Memory B cell (primary cell): ENCODE results near the gene FAM50B.

Source experiments
- ATAC-seq: fragments of 150-1000 bp; cut with Tn5 transposase; 2 replicates; pipeline ENCODE4 v1.10.0; 2021; ENCODE audit warnings: low read depth, mild to moderate bottlenecking, moderate library complexity
- DNase-seq, 2 donors: peaks; one replicate each; pipeline ENCODE4 v3.0.0; 2022; ENCODE audit warnings: low spot score in 2 of 2
- H3K27ac Mint-ChIP-seq: one replicate; pipeline ENCODE4 v1.8.0; 2022; ENCODE audit warnings: mild to moderate bottlenecking, moderate library complexity, mixed read lengths
- H3K27me3 Mint-ChIP-seq: one replicate; pipeline ENCODE4 v1.8.0; 2022; ENCODE audit warnings: mixed read lengths
- H3K36me3 Mint-ChIP-seq: one replicate; pipeline ENCODE4 v1.8.0; 2022; ENCODE audit warnings: mild to moderate bottlenecking, mixed read lengths
- H3K4me1 Mint-ChIP-seq: one replicate; pipeline ENCODE4 v1.8.0; 2022; ENCODE audit warnings: mixed read lengths
- H3K4me3 Mint-ChIP-seq: one replicate; pipeline ENCODE4 v1.8.0; 2022; ENCODE audit warnings: mild to moderate bottlenecking, moderate library complexity, mixed read lengths
- H3K9me3 Mint-ChIP-seq: one replicate; pipeline ENCODE4 v1.8.0; 2022; ENCODE audit warnings: mixed read lengths

Gene FAM50B, protein sequence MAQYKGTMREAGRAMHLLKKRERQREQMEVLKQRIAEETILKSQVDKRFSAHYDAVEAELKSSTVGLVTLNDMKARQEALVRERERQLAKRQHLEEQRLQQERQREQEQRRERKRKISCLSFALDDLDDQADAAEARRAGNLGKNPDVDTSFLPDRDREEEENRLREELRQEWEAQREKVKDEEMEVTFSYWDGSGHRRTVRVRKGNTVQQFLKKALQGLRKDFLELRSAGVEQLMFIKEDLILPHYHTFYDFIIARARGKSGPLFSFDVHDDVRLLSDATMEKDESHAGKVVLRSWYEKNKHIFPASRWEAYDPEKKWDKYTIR

DNA sequence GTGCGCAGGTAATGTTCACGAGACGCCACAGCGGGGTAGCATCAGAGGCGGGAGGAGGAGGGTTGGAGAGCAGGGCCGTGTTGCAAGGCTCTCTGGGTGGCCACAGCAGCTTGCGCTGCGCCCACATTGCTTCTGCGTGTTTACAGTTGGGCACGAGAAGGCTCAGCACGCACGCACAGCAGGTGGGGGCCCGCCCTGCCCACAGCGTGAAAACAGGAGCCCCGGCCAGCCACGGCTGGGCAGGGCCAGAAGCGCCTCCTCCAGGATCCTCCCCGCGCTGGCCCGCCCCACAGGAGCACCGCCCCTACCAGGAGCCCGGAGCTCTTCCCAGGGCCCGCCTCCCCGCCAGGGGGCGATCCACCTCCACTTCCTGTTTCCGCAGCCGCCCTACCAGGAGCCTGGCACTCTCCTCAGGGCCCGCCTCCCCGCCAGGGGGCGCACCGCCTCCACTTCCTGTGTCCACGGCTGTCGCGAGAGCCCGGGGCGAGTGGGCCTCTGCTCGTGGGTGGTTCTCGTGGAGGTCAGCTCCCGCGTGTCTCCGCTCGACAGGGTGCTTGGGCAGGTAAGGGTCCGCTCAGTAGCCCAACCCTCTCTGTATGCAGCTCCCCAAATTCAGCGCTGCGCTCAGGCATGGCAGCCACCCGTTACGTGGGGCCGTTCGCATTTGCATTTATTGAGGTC is at the start of gene FAM50B:
FAM50B (plus strand) TSS at position 449 of the 681 bp plus-strand sequence. CDS start 439 bp downstream, outside the sequence.
- Mint-ChIP-seq H3K27me3 (no peaks in the 10 kb centered on the region), H3K36me3 (peaks cover 2% of the 10 kb centered on the region), H3K4me3 (peak within 1 kb of the TSS; percentile 85), H3K27ac (peak within 1 kb of the TSS; percentile 56), H3K4me1 (peaks cover 21% of the 10 kb centered on the region), H3K9me3 (no peaks in the 10 kb centered on the region)
- DNase-seq (peak; percentile 85 to 91), ATAC-seq (peak; percentile 94)

DNA sequence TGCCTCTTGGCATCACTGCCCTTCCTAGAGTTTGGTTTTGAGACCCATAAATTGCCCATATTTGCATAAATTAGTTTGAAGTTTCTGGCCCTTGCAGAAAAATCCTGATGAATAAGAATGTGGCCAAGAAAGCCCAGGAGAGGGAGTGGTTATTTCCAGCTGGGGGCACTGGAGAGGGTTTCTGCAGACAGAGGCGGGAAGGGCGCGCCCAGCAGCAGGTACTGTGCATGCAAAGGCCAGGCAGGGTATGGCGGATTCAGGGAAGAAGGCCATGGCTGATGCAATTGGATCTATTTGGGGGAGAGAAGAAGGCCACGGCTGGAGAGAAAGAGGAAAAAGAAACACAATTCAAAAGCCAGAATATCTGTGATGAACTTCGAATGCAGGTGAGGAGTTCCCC is 49.5 kb upstream of the FAM50B start:
- peaks cover 1% of the 10 kb centered on the region for H3K36me3 Mint-ChIP-seq
- H3K4me1 Mint-ChIP-seq = peaks cover 28% of the 10 kb centered on the region
- H3K9me3 Mint-ChIP-seq = no peaks in the 10 kb centered on the region
- H3K27ac Mint-ChIP-seq = no peak overlapping the region
- no peaks in the 10 kb centered on the region for H3K27me3 Mint-ChIP-seq
- no peak overlapping the region for H3K4me3 Mint-ChIP-seq
- DNase-seq (no peak), ATAC-seq (no peak)

DNA sequence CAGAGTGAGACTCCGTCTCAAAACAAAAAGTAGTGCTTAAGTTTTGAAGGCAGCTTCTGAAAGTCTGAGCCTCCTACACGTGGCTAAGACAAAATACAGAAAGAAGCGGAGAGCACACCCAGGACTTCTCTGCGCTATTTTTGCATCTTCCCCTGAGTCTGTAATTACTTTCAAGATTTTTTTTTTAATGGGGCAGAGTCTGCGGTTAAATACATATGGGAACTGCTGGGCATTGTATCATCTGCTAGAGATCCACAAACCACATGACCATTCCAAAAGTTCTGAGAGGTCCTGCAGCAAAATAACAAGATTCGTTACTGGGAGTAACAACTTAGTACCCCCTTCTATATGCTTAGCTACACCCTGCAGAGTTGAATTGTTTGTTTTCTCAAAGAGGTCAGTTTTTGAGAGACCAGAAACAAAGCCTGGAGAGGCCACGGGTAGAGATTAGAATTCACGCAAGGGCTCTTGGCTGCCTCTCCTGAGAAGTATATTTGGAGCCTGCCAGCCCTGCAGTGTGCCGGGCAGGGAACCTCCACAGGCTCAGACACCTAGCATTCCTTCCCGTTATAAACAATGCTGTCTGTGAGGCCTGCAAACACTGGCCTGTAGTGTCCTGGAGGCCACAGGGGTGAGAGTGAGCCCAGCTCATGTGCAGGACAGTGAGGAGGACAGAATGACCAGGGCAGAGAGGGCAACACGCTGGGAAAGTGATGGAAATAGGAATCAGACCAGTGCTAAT is 48.2 kb upstream of the FAM50B start:
- H3K4me1 Mint-ChIP-seq = peaks cover 28% of the 10 kb centered on the region
- H3K36me3 Mint-ChIP-seq = peaks cover 1% of the 10 kb centered on the region
- H3K27ac Mint-ChIP-seq = peak overlapping the region; percentile 62
- no peaks in the 10 kb centered on the region for H3K9me3 Mint-ChIP-seq
- no peak for ATAC-seq
- DNase-seq = no peak
- no peak overlapping the region for H3K4me3 Mint-ChIP-seq
- no peaks in the 10 kb centered on the region for H3K27me3 Mint-ChIP-seq

DNA sequence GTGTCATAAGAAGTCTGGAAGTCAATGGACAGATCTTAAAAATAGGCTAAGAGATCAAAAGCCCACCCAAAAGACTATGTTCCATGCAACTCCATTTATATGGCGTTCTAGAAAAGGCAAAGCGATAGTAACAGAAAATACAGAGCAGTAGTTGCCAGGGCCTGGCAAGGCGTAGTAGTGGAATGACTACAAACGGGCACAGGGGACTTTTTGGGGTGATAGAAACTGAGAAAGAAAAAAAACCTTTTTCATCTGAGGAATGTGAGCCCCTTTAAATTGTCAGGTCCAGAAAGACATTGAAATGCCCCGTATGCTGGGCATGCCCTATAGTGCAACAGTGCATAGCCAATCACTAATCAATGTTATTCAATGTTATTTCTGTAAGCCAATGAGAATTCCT is 47.2 kb upstream of the FAM50B start:
- H3K27me3 Mint-ChIP-seq = no peaks in the 10 kb centered on the region
- no peak for ATAC-seq
- peaks cover 1% of the 10 kb centered on the region for H3K36me3 Mint-ChIP-seq
- H3K4me1 Mint-ChIP-seq = peaks cover 28% of the 10 kb centered on the region
- no peaks in the 10 kb centered on the region for H3K9me3 Mint-ChIP-seq
- peak overlapping the region; percentile 62 for H3K27ac Mint-ChIP-seq
- H3K4me3 Mint-ChIP-seq = no peak overlapping the region
- no peak for DNase-seq

DNA sequence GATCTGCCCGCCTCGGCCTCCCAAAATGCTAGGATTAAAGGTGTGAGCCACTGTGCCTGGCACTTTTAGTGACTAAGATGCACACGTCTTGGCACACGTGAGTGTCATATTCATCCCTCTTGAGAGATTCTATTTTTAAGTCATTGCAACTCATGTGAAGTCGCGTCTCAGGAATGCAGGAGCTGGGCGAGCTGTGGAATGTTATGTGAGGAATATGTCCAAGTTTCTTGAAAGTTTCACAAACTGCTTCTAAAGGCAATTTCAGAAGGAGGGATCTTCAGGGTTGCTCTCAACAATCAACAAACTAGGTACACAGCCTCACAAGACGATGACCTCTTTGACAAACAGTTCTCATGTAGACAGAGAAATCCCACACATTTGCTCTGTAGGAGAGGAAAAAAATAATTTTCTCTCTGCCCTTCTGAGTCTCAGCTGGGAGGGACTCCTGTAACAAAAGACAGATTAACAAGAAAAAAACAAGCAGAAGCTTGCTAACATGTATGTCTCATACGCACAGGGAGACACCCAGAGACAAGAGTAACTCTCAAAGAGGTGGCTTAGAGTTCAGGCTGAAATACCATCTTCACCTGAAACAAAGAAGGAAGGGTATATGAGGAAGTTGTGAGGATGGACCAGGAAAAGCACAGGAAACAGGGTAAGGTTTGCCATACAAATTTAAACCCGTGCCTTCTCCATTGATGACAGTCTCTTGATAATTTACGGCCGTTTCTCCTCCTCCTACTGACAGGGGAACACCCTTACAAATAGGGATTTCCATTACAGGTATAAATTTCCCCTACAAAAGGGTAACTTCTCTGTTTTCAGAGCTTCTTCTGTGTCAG is 45.3 kb upstream of the FAM50B start:
- H3K9me3 Mint-ChIP-seq = no peaks in the 10 kb centered on the region
- peak overlapping the region; percentile 80 for H3K27ac Mint-ChIP-seq
- peak; percentile 94 for ATAC-seq
- peaks cover 1% of the 10 kb centered on the region for H3K36me3 Mint-ChIP-seq
- peak in 1 of 2 donors; percentile 24 for DNase-seq
- H3K4me1 Mint-ChIP-seq = peaks cover 18% of the 10 kb centered on the region
- no peaks in the 10 kb centered on the region for H3K27me3 Mint-ChIP-seq
- H3K4me3 Mint-ChIP-seq = peak overlapping the region; percentile 45

DNA sequence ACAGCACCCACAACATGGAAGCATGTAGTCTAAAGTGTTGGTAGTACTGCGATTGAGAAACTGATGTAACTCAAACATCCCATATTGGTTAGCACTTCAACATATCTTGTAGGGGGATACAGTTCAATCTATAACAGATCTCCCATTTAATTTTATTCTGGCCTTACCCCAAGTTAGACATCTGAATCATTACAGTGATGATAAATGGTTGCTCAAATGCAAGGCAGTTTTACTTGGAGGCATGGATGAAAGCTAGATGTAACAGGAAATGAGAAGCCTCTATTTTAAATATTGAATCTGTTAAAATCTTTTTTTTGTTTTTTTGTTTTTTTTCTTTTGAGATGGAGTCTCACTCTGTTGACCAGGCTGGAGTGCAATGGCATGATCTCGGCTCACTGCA is 44.2 kb upstream of the FAM50B start:
- H3K4me3 Mint-ChIP-seq = no peak overlapping the region

DNA sequence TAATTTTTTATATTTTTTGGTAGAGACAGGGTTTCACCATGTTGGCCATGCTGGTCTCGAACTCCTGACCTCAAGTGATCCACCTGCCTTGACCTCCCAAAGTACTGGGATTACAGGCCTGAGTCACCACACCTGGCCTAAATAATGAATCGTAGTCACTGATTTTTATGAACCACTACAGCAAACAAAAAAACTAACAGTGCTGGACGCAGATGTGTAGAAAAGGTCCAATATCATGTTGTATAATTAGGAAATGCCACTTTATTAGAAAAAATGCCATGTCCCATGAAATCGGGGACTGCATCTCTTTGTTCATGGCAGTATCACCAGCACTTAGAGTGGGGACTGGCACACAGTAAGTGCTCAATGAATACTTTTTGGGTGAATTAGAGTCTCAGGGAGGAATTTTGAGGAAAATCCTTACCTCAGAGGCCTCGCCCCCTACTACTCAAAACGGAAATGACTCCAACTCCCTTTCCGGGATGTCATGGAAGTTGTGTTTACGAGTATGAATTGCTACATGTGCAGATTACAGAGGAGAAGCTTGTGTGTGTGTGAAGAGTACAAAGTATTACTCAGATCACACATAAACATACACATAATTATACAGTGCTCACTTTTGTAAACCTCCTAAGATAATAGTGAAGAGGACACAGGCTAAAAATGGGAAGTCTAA is 43.6 kb upstream of the FAM50B start:
- DNase-seq (no peak), ATAC-seq (no peak)
- H3K9me3 Mint-ChIP-seq = no peaks in the 10 kb centered on the region
- peaks cover 11% of the 10 kb centered on the region for H3K4me1 Mint-ChIP-seq
- H3K27me3 Mint-ChIP-seq = peaks cover 1% of the 10 kb centered on the region
- H3K4me3 Mint-ChIP-seq = no peak overlapping the region
- no peaks in the 10 kb centered on the region for H3K36me3 Mint-ChIP-seq
- no peak overlapping the region for H3K27ac Mint-ChIP-seq

More for the DNA sequence above, 44.2 kb upstream of the FAM50B start:
- DNase-seq (no peak), ATAC-seq (no peak)
- H3K36me3 Mint-ChIP-seq = no peaks in the 10 kb centered on the region
- peaks cover under 1% of the 10 kb centered on the region for H3K27me3 Mint-ChIP-seq
- H3K4me1 Mint-ChIP-seq = peaks cover 15% of the 10 kb centered on the region
- no peak overlapping the region for H3K27ac Mint-ChIP-seq
- no peaks in the 10 kb centered on the region for H3K9me3 Mint-ChIP-seq

DNA sequence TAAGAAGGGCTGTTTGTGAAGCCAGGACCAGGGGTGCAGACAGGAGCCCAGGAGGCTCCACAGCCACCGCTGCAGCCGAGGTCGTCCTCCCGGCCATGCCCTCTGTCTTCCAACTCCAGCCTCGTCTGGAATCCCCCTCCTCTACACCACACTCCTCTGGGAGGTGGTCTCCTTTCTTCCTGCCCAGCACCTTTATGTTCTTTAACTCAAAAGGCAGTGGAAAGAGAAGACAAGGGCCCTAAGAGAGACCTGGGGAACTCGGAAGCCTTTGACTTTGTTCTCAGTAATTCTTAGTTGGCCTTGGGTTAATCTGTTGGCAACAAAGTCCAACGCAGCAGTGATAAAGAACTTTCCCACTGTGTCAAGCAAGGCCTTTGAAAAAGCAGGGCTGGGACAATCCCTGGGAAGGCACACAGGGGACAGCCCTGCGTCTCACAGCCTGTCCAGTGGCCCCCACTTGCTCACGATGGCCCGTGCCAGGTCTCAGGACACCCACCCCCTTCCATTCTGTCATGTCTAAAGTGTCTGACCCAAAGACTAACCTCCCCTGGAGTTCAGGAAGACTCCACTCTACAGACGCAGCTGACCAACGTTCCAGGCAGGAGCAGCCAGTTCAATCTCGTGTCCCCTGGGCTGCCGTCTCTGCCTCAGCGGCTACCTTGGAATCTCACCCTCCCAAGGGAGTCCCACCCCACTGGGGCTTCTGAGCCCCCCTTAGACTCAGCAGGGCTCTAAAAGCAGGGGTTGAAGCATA is 42.8 kb upstream of the FAM50B start:
- Mint-ChIP-seq H3K9me3 (no peaks in the 10 kb centered on the region), H3K27ac (no peak overlapping the region), H3K4me3 (no peak overlapping the region), H3K36me3 (no peaks in the 10 kb centered on the region), H3K27me3 (peaks cover 1% of the 10 kb centered on the region), H3K4me1 (peaks cover 10% of the 10 kb centered on the region)
- ATAC-seq (no peak), DNase-seq (no peak)

DNA sequence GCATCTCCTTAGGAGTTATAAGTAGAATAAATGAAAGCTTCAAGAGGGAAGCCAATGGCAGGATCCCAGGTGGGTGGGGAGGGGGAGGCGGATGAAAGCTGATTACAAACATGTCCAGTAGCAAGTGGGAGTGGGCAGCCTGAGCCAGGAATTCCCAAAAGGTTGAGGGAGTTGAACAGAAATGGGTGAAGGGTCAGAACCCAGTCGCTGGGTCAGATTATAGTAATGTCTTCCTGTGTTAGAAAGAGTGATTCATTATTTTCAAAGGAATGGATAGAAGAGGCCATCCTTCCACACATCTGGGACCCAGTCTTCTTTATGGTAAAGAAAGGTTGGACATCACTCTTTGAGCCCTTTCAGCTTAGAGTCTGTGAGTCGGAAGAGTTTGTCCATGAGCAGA is 41.0 kb upstream of the FAM50B start:
- no peak for DNase-seq
- no peaks in the 10 kb centered on the region for H3K9me3 Mint-ChIP-seq

DNA sequence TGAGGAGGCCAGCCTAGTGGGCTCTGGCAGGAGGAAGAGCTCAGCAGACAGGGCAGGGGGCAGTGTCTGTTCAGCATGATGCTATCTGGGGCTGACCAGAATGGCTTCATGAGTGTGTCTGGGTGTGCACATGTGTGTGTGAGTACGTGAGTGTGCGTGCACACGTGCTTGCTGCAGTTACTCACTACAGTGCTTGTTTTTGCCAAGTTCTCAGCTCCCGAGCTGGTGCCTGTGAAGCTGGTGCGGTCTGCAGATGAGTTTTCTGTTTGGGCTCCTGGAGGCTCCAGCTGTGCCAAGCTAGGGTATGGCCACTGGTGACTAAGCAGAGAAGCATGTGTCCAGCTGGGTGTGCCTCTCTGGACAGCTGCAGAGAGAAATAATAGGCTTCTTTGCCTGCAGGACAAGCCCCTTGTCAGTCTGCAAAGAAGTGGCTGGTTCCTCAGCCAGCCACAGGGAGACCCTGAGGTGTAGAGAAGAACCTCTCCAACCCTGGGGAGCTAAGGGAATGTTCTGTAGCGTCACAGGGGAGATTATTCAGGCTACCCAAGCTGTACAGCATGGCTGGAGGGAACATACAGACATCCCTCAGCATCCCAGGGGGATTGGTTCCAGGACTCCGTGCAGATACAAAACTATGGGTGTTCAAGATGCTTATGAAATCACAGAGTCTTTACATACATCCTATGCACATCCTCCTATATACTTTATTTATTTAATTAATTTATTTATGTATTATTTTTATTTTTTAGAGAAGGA is 40.2 kb upstream of the FAM50B start:
- Mint-ChIP-seq H3K9me3 (no peaks in the 10 kb centered on the region), H3K4me3 (no peak overlapping the region), H3K27ac (no peak overlapping the region), H3K36me3 (no peaks in the 10 kb centered on the region), H3K4me1 (peaks cover 3% of the 10 kb centered on the region), H3K27me3 (peaks cover 1% of the 10 kb centered on the region)
- no peak for DNase-seq
- no peak for ATAC-seq

More for the DNA sequence above, 41.0 kb upstream of the FAM50B start:
- Mint-ChIP-seq H3K27me3 (peaks cover 1% of the 10 kb centered on the region), H3K36me3 (no peaks in the 10 kb centered on the region), H3K27ac (no peak overlapping the region), H3K4me3 (no peak overlapping the region), H3K4me1 (peaks cover 5% of the 10 kb centered on the region)
- ATAC-seq = no peak

DNA sequence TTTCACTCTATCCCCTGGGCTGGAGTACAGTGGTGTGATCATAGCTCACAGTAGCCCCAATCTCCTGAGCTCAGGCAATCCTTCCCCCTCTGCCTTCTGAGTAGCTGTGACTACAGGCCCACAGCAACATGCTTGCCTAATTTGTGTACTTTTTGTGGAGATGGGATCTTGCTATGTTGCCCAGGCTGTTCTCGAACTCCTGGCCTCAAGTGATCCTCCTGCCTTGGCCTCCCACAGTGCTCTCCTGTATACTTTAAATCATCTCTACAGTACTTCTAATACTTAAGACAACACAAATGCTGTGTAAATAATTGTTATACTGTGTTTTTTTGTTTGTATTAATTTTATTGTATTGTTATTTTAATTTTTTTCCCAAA is 39.7 kb upstream of the FAM50B start:
- no peaks in the 10 kb centered on the region for H3K4me1 Mint-ChIP-seq
- no peak for DNase-seq
- no peaks in the 10 kb centered on the region for H3K9me3 Mint-ChIP-seq
- no peak overlapping the region for H3K4me3 Mint-ChIP-seq
- H3K36me3 Mint-ChIP-seq = no peaks in the 10 kb centered on the region
- ATAC-seq = no peak
- H3K27me3 Mint-ChIP-seq = peaks cover 1% of the 10 kb centered on the region
- H3K27ac Mint-ChIP-seq = no peak overlapping the region

DNA sequence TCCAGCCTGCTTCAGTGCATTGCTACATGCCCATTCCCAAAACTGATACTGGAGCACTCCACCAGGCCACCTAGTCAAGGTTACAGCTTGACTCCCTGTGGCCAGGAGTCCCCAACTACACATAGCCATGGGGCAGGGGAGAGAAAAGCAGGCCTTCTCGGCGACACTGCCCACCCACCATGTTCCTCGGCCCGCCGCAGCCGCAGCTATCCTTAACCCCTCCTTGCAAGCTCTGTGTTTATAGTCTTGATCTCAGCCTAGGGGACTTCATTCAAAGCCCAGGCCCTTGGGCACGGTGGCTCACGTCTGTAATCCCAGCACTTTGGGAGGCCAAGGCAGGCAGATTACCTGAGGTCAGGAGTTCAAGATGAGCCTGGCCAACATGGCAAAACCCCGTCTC is 39.2 kb upstream of the FAM50B start:
- H3K9me3 Mint-ChIP-seq = no peaks in the 10 kb centered on the region

More for the DNA sequence above, 39.2 kb upstream of the FAM50B start:
- Mint-ChIP-seq H3K27ac (no peak overlapping the region), H3K4me1 (no peaks in the 10 kb centered on the region), H3K4me3 (no peak overlapping the region), H3K27me3 (peaks cover 1% of the 10 kb centered on the region), H3K36me3 (no peaks in the 10 kb centered on the region)
- no peak for ATAC-seq
- no peak for DNase-seq
